K562 (cell line): ENCODE results near the gene PTPN13. TPM values are rescaled to one million over a fixed set of nuclear protein-coding genes. Genes with fewer than 3 reads are reported as not detected.

ENCODE experiments used
- ATAC-seq: fragments of 200-7000 bp; cut with Tn5 transposase; 3 replicates; pipeline ENCODE4 v1.9.1; 2020; ENCODE audit warnings: moderate library complexity
- BruUV-seq: library from RNA; stranded (reverse); fragments of 400-500 nt; replicated peaks from 2 replicates; lab custom pipeline; 2021; lab: Mats Ljungman, UMichigan
- CTCF ChIA-PET: fragments of 300-600 bp; formaldehyde crosslinking; extraction: SDS; loops from one replicate; lab custom pipeline; 2021; ENCODE audit warnings: low intra/inter-chr PET ratio; lab: Yijun Ruan, JAX
- POLR2A ChIA-PET: fragments of 300-600, 350-650 bp; sonication (Branson Sonifier 250); formaldehyde crosslinking; extraction: SDS; loops from one replicate; lab custom pipeline; 2021; ENCODE audit warnings: antibody characterized with exemption, inconsistent platforms; lab: Yijun Ruan, JAX
- DNase-seq, 4 experiments: peaks; one replicate each; pipeline versions ENCODE4 v3.0.0 to v3.0.0-alpha.2; 2011 to 2018; ENCODE audit warnings: low spot score in 3 of 4, mixed read lengths in 3 of 4; ENCODE audit errors: extremely low read depth in 1 of 4
- FAIRE-seq: peaks from 2 replicates; lab custom pipeline; 2011; peaks lifted over from hg19 to GRCh38; lab: Jason Lieb, UNC
- H2AFZ ChIP-seq: 2 replicates; pipeline ENCODE4 v1.6.0; 2011; ENCODE audit warnings: low read depth, low read length, control low read depth, inconsistent platforms
- H3K27ac ChIP-seq: fragments of 200-600 bp; 3 replicates; pipeline ENCODE4 v1.8.0; 2011; ENCODE audit warnings: low read depth, mild to moderate bottlenecking, control low read depth, inconsistent platforms, low read length, moderate library complexity, mixed read lengths; ENCODE audit errors: extremely low read depth
- H3K27me3 ChIP-seq, 2 experiments: fragments of 300-600 bp in 1 of 2; 2 replicates in 1 of 2; 3 replicates in 1 of 2; pipeline versions ENCODE4 v1.6.0 to v1.8.0; 2011; ENCODE audit warnings: inconsistent platforms in 2 of 2, low read length in 2 of 2, mild to moderate bottlenecking in 1 of 2, mixed read lengths in 1 of 2, moderate library complexity in 1 of 2; ENCODE audit not compliant: control insufficient read depth in 2 of 2, insufficient read depth in 2 of 2
- H3K36me3 ChIP-seq: fragments of 300-600 bp; 3 replicates; pipeline ENCODE4 v1.8.0; 2011; ENCODE audit warnings: mild to moderate bottlenecking, low read length, inconsistent platforms; ENCODE audit not compliant: control insufficient read depth, insufficient read depth
- H3K4me1 ChIP-seq, 2 experiments: fragments of 200-600 bp in 1 of 2; replicated peaks in 1 of 2; 2 replicates in 1 of 2; 3 replicates in 1 of 2; pipeline versions ENCODE4 v1.5.1 to v1.8.0; 2011; ENCODE audit warnings: inconsistent platforms in 2 of 2, low read length in 2 of 2, mild to moderate bottlenecking in 1 of 2, mixed read lengths in 1 of 2, moderate library complexity in 1 of 2; ENCODE audit not compliant: control insufficient read depth in 2 of 2, insufficient read depth in 2 of 2
- H3K4me2 ChIP-seq: 2 replicates; pipeline ENCODE4 v1.6.1; 2011; ENCODE audit warnings: low read length, control low read depth, inconsistent platforms, mixed read lengths; ENCODE audit not compliant: insufficient read depth
- H3K4me3 ChIP-seq: fragments of 200-600 bp; sonication (generic), shearing (Covaris generic); 2 replicates; pipeline ENCODE4 v1.5.1; 2016; ENCODE audit warnings: control low read depth, inconsistent platforms
- H3K79me2 ChIP-seq: fragments of 200-600 bp; 3 replicates; pipeline ENCODE4 v1.8.0; 2011; ENCODE audit warnings: low read length, inconsistent platforms; ENCODE audit not compliant: control insufficient read depth, insufficient read depth
- H3K9ac ChIP-seq, 2 experiments: 2 replicates each; pipeline versions ENCODE4 v1.6.0 to v1.6.1; 2011; ENCODE audit warnings: low read depth in 2 of 2, low read length in 2 of 2, control low read depth in 1 of 2, inconsistent platforms in 1 of 2, mild to moderate bottlenecking in 1 of 2, mixed read lengths in 1 of 2; ENCODE audit not compliant: insufficient read depth in 1 of 2
- H3K9me1 ChIP-seq: one replicate; pipeline ENCODE4 v1.6.0; 2011; ENCODE audit warnings: inconsistent platforms, mild to moderate bottlenecking, low read length, moderate library complexity; ENCODE audit not compliant: control insufficient read depth, insufficient read depth
- H3K9me3 ChIP-seq: replicated peaks from 2 replicates; pipeline ENCODE4 v1.5.1; 2011; ENCODE audit warnings: low read depth, low read length, inconsistent platforms; ENCODE audit not compliant: control insufficient read depth, insufficient read depth
- H4K20me1 ChIP-seq: replicated peaks from 2 replicates; pipeline ENCODE4 v1.6.1; 2011; ENCODE audit warnings: low read length, inconsistent platforms, mixed read lengths; ENCODE audit not compliant: control insufficient read depth, insufficient read depth
- CEBPG ChIP-seq, 3 experiments: fragments of 200-800 bp in 1 of 3; sonication (Bioruptor generic) in 1 of 3; sonication (generic) in 1 of 3; formaldehyde crosslinking in 1 of 3; IDR thresholded peaks in 2 of 3; conservative IDR thresholded peaks in 1 of 3; 2 replicates each; pipeline versions ENCODE4 v1.6.1 to v1.8.0; 2016 to 2022; ENCODE audit warnings: missing compliant biosample characterization in 2 of 3, missing genetic modification characterization in 2 of 3, mild to moderate bottlenecking in 1 of 3, missing genetic modification reagents in 1 of 3
- NFIC ChIP-seq: fragments of 450-650 bp; IDR thresholded peaks from 2 replicates; pipeline ENCODE4 v1.6.1; 2017; ENCODE audit warnings: mild to moderate bottlenecking, inconsistent platforms
- TRIM28 ChIP-seq: fragments of 450-650 bp; IDR thresholded peaks from 2 replicates; pipeline ENCODE4 v1.6.1; 2017
- ZNF644 ChIP-seq: fragments of 200-800 bp; sonication (Bioruptor generic); IDR thresholded peaks from 2 replicates; pipeline ENCODE4 v1.6.1; 2016; ENCODE audit warnings: low read depth, missing genetic modification characterization, missing compliant biosample characterization
- WGBS: fragments of 100-300 bp; shearing (Covaris generic); methylation state at CpG from one replicate; pipeline ENCODE4 v1.1.6; 2016; ENCODE audit warnings: low coverage, mixed read lengths; ENCODE audit not compliant: insufficient coverage; ENCODE audit errors: missing lambda C conversion rate; 5-methylcytosine and 5-hydroxymethylcytosine counted together
- in situ Hi-C: fragments of 300-500 bp; cut with MboI; formaldehyde crosslinking; loops from 4 replicates; pipeline ENCODE4 v1.15.0; 2018; ENCODE audit warnings: inconsistent platforms, mixed read lengths
- intact Hi-C: fragments of 100-400 bp; cut with micrococcal nuclease; formaldehyde crosslinking; loops from 2 replicates; pipeline ENCODE4 v1.14.2; 2022
- polyA plus RNA-seq, 8 experiments: library from polyadenylated mRNA; depleted of rRNA in 4 of 8; stranded (reverse) in 5 of 8; unstranded in 3 of 8; fragments of >200 nt; fragmentation: Nextera tagmentation in 2 of 8; fragmentation: Illumina TruSeq in 1 of 8; extraction: Ambion mirVana in 2 of 8; extraction: Trizol in 1 of 8; gene quantifications; 2 replicates each; pipeline versions ENCODE4 v1.2.1 to v1.2.3, GENCODE V29; 2011 to 2014; ENCODE audit warnings: inconsistent platforms in 1 of 8, missing spikeins in 1 of 8
- total RNA-seq, 7 experiments: library from RNA; depleted of rRNA in 6 of 7; stranded (reverse); fragments of >200 nt in 6 of 7; fragmentation: Illumina TruSeq in 2 of 7; extraction: Trizol in 2 of 7; gene quantifications; 2 replicates each; pipeline versions ENCODE4 v1.2.1 to v1.2.3, GENCODE V29; 2011 to 2021; ENCODE audit warnings: low replicate concordance in 1 of 7
- TF ChIP-seq, protein P1 (sequence below): sonication (generic); formaldehyde crosslinking; IDR thresholded peaks from 2 replicates; pipeline ENCODE4 v1.8.0; 2022; ENCODE audit warnings: mild to moderate bottlenecking, missing genetic modification reagents

The PTPN13 gene
- total and polyA plus RNA-seq, 9 of the 15 experiments (the other 6 are each of a cell fraction or from before 2014, with no cell fraction given) = 0.33 TPM; not detected in 8

DNA sequence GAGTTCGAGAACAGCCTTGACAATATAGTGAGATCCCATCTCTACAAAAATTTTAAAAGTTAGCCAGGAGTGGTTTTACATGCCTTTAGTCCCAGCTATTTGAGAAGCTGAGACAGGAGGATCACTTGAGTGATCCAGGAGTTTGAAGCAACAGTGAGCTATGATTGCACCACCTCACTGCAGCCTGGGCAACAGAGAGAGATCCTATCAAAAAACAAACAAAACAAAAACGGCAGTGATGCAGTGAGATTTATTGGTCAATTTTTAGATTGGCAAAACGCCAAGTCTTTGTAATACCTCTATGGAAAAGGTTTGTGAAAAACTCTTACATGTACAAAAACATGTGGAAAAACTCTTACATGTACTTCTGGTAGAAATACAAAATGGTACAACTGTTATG, 91.3 kb downstream of the PTPN13 start:
- no peak for ATAC-seq
- intact Hi-C loops (no loop called here), in situ Hi-C loops (no loop called here)
- Histone ChIP-seq H3K9me3 (no peaks in the 10 kb centered on the region), H2AFZ (no peak overlapping the region), H3K79me2 (no peaks in the 10 kb centered on the region), H4K20me1 (no peaks in the 10 kb centered on the region), H3K4me2 (no peak overlapping the region), H3K27me3 (no peaks in the 10 kb centered on the region), H3K9ac (no peak overlapping the region), H3K4me3 (no peak overlapping the region), H3K9me1 (no peaks in the 10 kb centered on the region), H3K27ac (no peak overlapping the region), H3K36me3 (no peaks in the 10 kb centered on the region), H3K4me1 (no peaks in the 10 kb centered on the region)
- DNase-seq = no peak
- no TSS peak for BruUV-seq
- TF ChIP-seq, protein P1, sequence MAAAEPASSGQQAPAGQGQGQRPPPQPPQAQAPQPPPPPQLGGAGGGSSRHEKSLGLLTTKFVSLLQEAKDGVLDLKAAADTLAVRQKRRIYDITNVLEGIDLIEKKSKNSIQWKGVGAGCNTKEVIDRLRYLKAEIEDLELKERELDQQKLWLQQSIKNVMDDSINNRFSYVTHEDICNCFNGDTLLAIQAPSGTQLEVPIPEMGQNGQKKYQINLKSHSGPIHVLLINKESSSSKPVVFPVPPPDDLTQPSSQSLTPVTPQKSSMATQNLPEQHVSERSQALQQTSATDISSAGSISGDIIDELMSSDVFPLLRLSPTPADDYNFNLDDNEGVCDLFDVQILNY (CRISPR knock-in tag) = no peak
- TF ChIP-seq ZNF644 (tag) (no peak), TRIM28 (no peak), NFIC (peak; percentile 88), CEBPG (CRISPR knock-in tag; IDR thresholded peaks at IDR 0.05) (no peak), CEBPG (tag; conservative IDR thresholded peaks at IDR 0.05 in 1 of 2, IDR thresholded peaks at IDR 0.05 in 1 of 2) (peak; percentile 69 to 93)
- CTCF ChIA-PET = no interaction called here
- no peak for FAIRE-seq
- WGBS = 0% methylated on average over 3 of the region's 3 CpGs
- POLR2A ChIA-PET = no interaction called here
